K562 (cell line): ENCODE results near the gene HIRIP3. TPM values are rescaled to one million over a fixed set of nuclear protein-coding genes. Genes with fewer than 3 reads are reported as not detected.

Experiments
- CXXC5 ChIP-seq: fragments of 250-450 bp; sonication (Bioruptor Pico); IDR thresholded peaks from 2 replicates; pipeline ENCODE4 v1.8.0; 2022; ENCODE audit warnings: inconsistent platforms, mild to moderate bottlenecking, moderate library complexity
- DPF2 ChIP-seq: fragments of 450-650 bp; IDR thresholded peaks from 2 replicates; pipeline ENCODE4 v1.6.1; 2016
- FUS ChIP-seq: fragments of 200-400 bp; formaldehyde crosslinking; optimal IDR thresholded peaks from 2 replicates; pipeline ENCODE3; 2017; ENCODE audit warnings: low read depth, low read length
- IRF2 ChIP-seq: sonication (generic); formaldehyde crosslinking; IDR thresholded peaks from 2 replicates; pipeline ENCODE4 v1.8.1; 2022; ENCODE audit warnings: mild to moderate bottlenecking, missing genetic modification reagents
- JUND ChIP-seq, 2 experiments: IDR thresholded peaks; 2 replicates in 1 of 2; 3 replicates in 1 of 2; pipeline ENCODE4 v1.6.1; 2011; ENCODE audit warnings: borderline replicate concordance in 2 of 2, low read depth in 2 of 2, low read length in 2 of 2, improper control_type of control experiment in 1 of 2, missing biosample characterization in 1 of 2, missing genetic modification characterization in 1 of 2, missing genetic modification reagents in 1 of 2
- MXI1 ChIP-seq: IDR thresholded peaks from 2 replicates; pipeline ENCODE4 v1.6.1; 2011; ENCODE audit warnings: low read depth, mild to moderate bottlenecking, improper control_type of control experiment, low read length
- MYBL2 ChIP-seq, 2 experiments: fragments of 450-650 bp in 1 of 2; sonication (generic) in 1 of 2; formaldehyde crosslinking in 1 of 2; IDR thresholded peaks; 2 replicates each; pipeline versions ENCODE4 v1.6.1 to v1.8.1; 2017 to 2022; ENCODE audit warnings: borderline replicate concordance in 1 of 2, inconsistent platforms in 1 of 2, low read depth in 1 of 2, mild to moderate bottlenecking in 1 of 2, missing genetic modification reagents in 1 of 2, moderate library complexity in 1 of 2
- PML ChIP-seq: IDR thresholded peaks from 2 replicates; pipeline ENCODE4 v1.6.1; 2012; ENCODE audit warnings: low read length, inconsistent platforms
- POLR3G ChIP-seq: IDR thresholded peaks from 2 replicates; pipeline ENCODE4 v1.6.1; 2011; ENCODE audit not compliant: insufficient read length, insufficient replicate concordance; ENCODE audit errors: extremely low read depth
- SLC30A9 ChIP-seq: fragments of 250-450 bp; sonication (Bioruptor Pico); IDR thresholded peaks from 2 replicates; pipeline ENCODE4 v1.8.0; 2022; ENCODE audit warnings: mild to moderate bottlenecking, moderate library complexity
- ZNF212 ChIP-seq: fragments of 450-650 bp; formaldehyde crosslinking; IDR thresholded peaks from 2 replicates; pipeline ENCODE4 v1.4.0; 2020; ENCODE audit warnings: mild to moderate bottlenecking
- ZNF717 ChIP-seq: fragments of 250-450 bp; sonication (Bioruptor Pico); IDR thresholded peaks from 2 replicates; pipeline ENCODE4 v1.5.0; 2021
- polyA plus RNA-seq, 8 experiments: library from polyadenylated mRNA; depleted of rRNA in 4 of 8; stranded (reverse) in 5 of 8; unstranded in 3 of 8; fragments of >200 nt; fragmentation: Nextera tagmentation in 2 of 8; fragmentation: Illumina TruSeq in 1 of 8; extraction: Ambion mirVana in 2 of 8; extraction: Trizol in 1 of 8; gene quantifications; 2 replicates each; pipeline versions ENCODE4 v1.2.1 to v1.2.3, GENCODE V29; 2011 to 2014; ENCODE audit warnings: inconsistent platforms in 1 of 8, missing spikeins in 1 of 8
- total RNA-seq, 7 experiments: library from RNA; depleted of rRNA in 6 of 7; stranded (reverse); fragments of >200 nt in 6 of 7; fragmentation: Illumina TruSeq in 2 of 7; extraction: Trizol in 2 of 7; gene quantifications; 2 replicates each; pipeline versions ENCODE4 v1.2.1 to v1.2.3, GENCODE V29; 2011 to 2021; ENCODE audit warnings: low replicate concordance in 1 of 7
- TF ChIP-seq, protein P1 (sequence below), 3 experiments: IDR thresholded peaks in 2 of 3; conservative IDR thresholded peaks in 1 of 3; 2 replicates each; pipeline ENCODE4 v1.5.1; 2011 to 2012; ENCODE audit warnings: low read length in 3 of 3, mild to moderate bottlenecking in 3 of 3, control low read depth in 2 of 3, improper control_type of control experiment in 1 of 3, inconsistent platforms in 1 of 3, low read depth in 1 of 3, mixed read lengths in 1 of 3, moderate library complexity in 1 of 3; ENCODE audit not compliant: insufficient read depth in 2 of 3
- TF ChIP-seq, protein P2 (sequence below): fragments of 250-450 bp; sonication (Bioruptor Pico); IDR thresholded peaks from 2 replicates; pipeline ENCODE4 v1.5.0; 2020; ENCODE audit warnings: mild to moderate bottlenecking, borderline replicate concordance
- TF ChIP-seq, protein P3 (sequence below): sonication (generic); formaldehyde crosslinking; IDR thresholded peaks from 2 replicates; pipeline ENCODE4 v1.8.0; 2023; ENCODE audit warnings: mild to moderate bottlenecking, missing genetic modification reagents

The HIRIP3 gene
- total and polyA plus RNA-seq, 9 of the 15 experiments (the other 6 are each of a cell fraction or from before 2014, with no cell fraction given), result 3.3 to 38.2 (median 18.2) TPM

DNA sequence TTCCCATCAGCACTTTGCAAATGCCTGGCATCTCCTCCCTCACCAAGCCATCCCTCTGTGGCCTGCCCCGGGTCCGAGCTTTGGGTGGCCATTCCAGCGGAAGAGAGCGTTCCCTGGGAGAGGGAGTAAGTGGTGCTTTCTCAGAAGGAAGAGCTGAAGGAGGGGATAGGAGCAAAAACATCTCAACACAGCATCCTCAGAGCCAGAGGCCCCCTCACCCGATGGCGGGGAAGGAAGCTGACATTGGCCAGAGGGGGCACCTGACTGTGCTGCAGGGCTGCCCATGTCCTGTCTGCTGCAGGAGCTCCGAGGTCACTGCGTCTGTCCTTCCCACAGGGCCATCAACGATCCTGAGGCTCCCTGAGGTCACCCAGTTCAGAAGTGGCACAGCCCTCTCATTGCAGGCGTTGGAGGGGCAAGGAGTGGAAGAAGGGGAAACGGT, 36.1 kb upstream of the HIRIP3 start (continued):
- TF ChIP-seq POLR3G, result no peak
- TF ChIP-seq SLC30A9 (CRISPR knock-in tag), result no peak
- no peak for TF ChIP-seq IRF2 (CRISPR knock-in tag)
- TF ChIP-seq, protein P1, sequence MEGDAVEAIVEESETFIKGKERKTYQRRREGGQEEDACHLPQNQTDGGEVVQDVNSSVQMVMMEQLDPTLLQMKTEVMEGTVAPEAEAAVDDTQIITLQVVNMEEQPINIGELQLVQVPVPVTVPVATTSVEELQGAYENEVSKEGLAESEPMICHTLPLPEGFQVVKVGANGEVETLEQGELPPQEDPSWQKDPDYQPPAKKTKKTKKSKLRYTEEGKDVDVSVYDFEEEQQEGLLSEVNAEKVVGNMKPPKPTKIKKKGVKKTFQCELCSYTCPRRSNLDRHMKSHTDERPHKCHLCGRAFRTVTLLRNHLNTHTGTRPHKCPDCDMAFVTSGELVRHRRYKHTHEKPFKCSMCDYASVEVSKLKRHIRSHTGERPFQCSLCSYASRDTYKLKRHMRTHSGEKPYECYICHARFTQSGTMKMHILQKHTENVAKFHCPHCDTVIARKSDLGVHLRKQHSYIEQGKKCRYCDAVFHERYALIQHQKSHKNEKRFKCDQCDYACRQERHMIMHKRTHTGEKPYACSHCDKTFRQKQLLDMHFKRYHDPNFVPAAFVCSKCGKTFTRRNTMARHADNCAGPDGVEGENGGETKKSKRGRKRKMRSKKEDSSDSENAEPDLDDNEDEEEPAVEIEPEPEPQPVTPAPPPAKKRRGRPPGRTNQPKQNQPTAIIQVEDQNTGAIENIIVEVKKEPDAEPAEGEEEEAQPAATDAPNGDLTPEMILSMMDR (IDR thresholded peaks at IDR 0.05 in 2 of 3, conservative IDR thresholded peaks at IDR 0.05 in 1 of 3; ENCODE audit: insufficient read depth in 2 of 3, low read depth in 1 of 3, low read length in 3 of 3), result no peak
- no peak for TF ChIP-seq MYBL2 (IDR thresholded peaks at IDR 0.05; ENCODE audit: low read depth)
- no peak for TF ChIP-seq MYBL2 (CRISPR knock-in tag; IDR thresholded peaks at IDR 0.05; ENCODE audit: borderline replicate concordance)
- TF ChIP-seq, protein P2, sequence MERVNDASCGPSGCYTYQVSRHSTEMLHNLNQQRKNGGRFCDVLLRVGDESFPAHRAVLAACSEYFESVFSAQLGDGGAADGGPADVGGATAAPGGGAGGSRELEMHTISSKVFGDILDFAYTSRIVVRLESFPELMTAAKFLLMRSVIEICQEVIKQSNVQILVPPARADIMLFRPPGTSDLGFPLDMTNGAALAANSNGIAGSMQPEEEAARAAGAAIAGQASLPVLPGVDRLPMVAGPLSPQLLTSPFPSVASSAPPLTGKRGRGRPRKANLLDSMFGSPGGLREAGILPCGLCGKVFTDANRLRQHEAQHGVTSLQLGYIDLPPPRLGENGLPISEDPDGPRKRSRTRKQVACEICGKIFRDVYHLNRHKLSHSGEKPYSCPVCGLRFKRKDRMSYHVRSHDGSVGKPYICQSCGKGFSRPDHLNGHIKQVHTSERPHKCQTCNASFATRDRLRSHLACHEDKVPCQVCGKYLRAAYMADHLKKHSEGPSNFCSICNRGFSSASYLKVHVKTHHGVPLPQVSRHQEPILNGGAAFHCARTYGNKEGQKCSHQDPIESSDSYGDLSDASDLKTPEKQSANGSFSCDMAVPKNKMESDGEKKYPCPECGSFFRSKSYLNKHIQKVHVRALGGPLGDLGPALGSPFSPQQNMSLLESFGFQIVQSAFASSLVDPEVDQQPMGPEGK (CRISPR knock-in tag), result no peak
- no peak for TF ChIP-seq MXI1
- no peak for TF ChIP-seq DPF2
- no peak for TF ChIP-seq PML
- no peak for TF ChIP-seq ZNF717
- TF ChIP-seq JUND (IDR thresholded peaks at IDR 0.05; ENCODE audit: borderline replicate concordance, low read depth, low read length), result no peak
- TF ChIP-seq JUND (tag; IDR thresholded peaks at IDR 0.05; ENCODE audit: borderline replicate concordance, low read depth, low read length), result no peak
- TF ChIP-seq, protein P3, sequence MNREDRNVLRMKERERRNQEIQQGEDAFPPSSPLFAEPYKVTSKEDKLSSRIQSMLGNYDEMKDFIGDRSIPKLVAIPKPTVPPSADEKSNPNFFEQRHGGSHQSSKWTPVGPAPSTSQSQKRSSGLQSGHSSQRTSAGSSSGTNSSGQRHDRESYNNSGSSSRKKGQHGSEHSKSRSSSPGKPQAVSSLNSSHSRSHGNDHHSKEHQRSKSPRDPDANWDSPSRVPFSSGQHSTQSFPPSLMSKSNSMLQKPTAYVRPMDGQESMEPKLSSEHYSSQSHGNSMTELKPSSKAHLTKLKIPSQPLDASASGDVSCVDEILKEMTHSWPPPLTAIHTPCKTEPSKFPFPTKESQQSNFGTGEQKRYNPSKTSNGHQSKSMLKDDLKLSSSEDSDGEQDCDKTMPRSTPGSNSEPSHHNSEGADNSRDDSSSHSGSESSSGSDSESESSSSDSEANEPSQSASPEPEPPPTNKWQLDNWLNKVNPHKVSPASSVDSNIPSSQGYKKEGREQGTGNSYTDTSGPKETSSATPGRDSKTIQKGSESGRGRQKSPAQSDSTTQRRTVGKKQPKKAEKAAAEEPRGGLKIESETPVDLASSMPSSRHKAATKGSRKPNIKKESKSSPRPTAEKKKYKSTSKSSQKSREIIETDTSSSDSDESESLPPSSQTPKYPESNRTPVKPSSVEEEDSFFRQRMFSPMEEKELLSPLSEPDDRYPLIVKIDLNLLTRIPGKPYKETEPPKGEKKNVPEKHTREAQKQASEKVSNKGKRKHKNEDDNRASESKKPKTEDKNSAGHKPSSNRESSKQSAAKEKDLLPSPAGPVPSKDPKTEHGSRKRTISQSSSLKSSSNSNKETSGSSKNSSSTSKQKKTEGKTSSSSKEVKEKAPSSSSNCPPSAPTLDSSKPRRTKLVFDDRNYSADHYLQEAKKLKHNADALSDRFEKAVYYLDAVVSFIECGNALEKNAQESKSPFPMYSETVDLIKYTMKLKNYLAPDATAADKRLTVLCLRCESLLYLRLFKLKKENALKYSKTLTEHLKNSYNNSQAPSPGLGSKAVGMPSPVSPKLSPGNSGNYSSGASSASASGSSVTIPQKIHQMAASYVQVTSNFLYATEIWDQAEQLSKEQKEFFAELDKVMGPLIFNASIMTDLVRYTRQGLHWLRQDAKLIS, result no peak
- TF ChIP-seq ZNF212 (CRISPR knock-in tag), result no peak
- TF ChIP-seq CXXC5 (CRISPR knock-in tag), result no peak
- TF ChIP-seq FUS, result no peak
- TF ChIP-seq, all 486 proteins: peak for 0
